ENCODE data around the gene CWF19L2. TPM values are rescaled to one million over a fixed set of nuclear protein-coding genes. Genes with fewer than 3 reads are reported as not detected.

CWF19L2 gene
- total RNA-seq, 2 experiments from 2014 or later = 11.9 to 13.6 TPM

DNA sequence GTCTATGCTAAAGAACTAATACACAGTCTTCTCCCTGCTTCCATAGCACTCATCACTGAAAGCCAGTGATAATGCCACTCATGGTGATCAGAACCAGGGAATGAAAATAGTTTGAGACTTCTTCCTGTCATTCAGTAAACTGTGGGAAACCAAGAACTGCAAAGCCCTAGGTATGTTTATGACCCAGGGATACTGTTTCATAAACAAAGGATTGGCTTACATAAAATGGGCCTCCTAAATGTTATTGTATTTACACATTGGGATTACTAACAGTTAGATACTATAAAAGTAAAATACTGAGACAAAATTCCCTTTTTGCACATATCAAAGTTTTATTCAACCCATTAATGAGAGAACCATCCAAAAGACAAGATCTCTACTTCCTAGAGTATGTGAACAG, 21.3 kb upstream of the CWF19L2 start:
- peaks cover 32% of the 10 kb centered on the region for H3K27me3 Mint-ChIP-seq
- no peak overlapping the region for H3K4me3 Mint-ChIP-seq
- H3K4me1 Mint-ChIP-seq (ENCODE audit: low read depth) = no peaks in the 10 kb centered on the region
- no peaks in the 10 kb centered on the region for H3K36me3 Mint-ChIP-seq (ENCODE audit: low read depth)
- CTCF ChIA-PET = no interaction called here
- H3K9me3 Mint-ChIP-seq = no peaks in the 10 kb centered on the region
- H3K27ac Mint-ChIP-seq = no peak overlapping the region
- TF ChIP-seq, protein P1, sequence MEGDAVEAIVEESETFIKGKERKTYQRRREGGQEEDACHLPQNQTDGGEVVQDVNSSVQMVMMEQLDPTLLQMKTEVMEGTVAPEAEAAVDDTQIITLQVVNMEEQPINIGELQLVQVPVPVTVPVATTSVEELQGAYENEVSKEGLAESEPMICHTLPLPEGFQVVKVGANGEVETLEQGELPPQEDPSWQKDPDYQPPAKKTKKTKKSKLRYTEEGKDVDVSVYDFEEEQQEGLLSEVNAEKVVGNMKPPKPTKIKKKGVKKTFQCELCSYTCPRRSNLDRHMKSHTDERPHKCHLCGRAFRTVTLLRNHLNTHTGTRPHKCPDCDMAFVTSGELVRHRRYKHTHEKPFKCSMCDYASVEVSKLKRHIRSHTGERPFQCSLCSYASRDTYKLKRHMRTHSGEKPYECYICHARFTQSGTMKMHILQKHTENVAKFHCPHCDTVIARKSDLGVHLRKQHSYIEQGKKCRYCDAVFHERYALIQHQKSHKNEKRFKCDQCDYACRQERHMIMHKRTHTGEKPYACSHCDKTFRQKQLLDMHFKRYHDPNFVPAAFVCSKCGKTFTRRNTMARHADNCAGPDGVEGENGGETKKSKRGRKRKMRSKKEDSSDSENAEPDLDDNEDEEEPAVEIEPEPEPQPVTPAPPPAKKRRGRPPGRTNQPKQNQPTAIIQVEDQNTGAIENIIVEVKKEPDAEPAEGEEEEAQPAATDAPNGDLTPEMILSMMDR (IDR thresholded peaks at IDR 0.05) = no peak
- intact Hi-C loops (cut with micrococcal nuclease) = no loop called here
- POLR2A ChIA-PET = no interaction called here
- DNase-seq = no peak
- ATAC-seq = no peak

DNA sequence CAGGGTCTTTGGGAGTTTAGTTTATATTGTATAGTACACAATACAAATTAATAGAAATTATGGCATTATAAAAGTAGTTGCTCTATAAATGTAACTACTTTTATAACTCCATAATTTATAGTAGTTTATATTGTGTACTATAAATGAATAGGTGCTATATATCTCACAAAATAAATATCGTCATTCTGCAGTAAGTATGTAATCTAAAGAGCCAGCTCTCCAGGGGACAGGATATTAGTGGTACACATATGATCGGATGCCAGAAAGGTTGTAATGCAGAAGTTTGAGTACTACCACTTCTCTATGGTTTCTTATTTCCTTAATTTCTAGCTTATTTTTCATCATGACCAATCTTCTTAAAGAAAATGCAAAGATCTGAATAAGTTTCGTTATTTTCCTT, 20.2 kb upstream of the CWF19L2 start:
- no peaks in the 10 kb centered on the region for H3K9me3 Mint-ChIP-seq
- intact Hi-C loops (cut with micrococcal nuclease) = no loop called here
- POLR2A ChIA-PET = interaction anchor here (0.6 kb wide), 1 partner anchor 16 kb away, joined by 3 read pairs; no protein-coding TSS in a partner anchor
- no peak for DNase-seq
- H3K36me3 Mint-ChIP-seq (ENCODE audit: low read depth) = no peaks in the 10 kb centered on the region
- no peaks in the 10 kb centered on the region for H3K4me1 Mint-ChIP-seq (ENCODE audit: low read depth)
- H3K4me3 Mint-ChIP-seq = no peak overlapping the region
- ATAC-seq = no peak
- CTCF ChIA-PET = no interaction called here
- TF ChIP-seq, protein P1 (IDR thresholded peaks at IDR 0.05) = no peak
- no peak overlapping the region for H3K27ac Mint-ChIP-seq
- peaks cover 34% of the 10 kb centered on the region for H3K27me3 Mint-ChIP-seq

DNA sequence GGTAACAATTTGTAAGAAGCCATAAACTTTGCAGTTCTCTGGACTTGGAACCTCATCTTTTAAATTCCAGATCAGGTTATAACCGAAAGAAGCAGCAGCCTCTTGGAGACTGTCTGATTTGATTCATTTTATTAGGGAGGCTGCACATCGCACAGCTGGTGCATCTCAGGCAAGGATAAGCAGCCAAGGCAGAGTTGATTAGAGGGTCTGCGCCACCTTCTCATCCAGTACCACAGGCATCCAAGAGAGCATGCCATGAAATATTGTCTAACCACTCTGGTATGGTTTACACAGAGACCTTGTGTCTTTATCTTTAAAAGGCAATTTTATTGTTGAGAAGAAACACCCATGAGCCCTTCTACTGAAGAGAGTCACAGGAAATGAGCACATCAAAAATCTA, 16.2 kb upstream of the CWF19L2 start:
- ChIA-PET POLR2A (no interaction called here), CTCF (no interaction called here)
- DNase-seq = no peak
- Mint-ChIP-seq H3K27me3 (peaks cover 45% of the 10 kb centered on the region), H3K4me1 (ENCODE audit: low read depth) (no peaks in the 10 kb centered on the region), H3K4me3 (no peak overlapping the region), H3K36me3 (ENCODE audit: low read depth) (no peaks in the 10 kb centered on the region), H3K27ac (no peak overlapping the region), H3K9me3 (no peaks in the 10 kb centered on the region)
- ATAC-seq = no peak
- TF ChIP-seq, protein P1 (IDR thresholded peaks at IDR 0.05) = no peak
- intact Hi-C loops (cut with micrococcal nuclease) = no loop called here

DNA sequence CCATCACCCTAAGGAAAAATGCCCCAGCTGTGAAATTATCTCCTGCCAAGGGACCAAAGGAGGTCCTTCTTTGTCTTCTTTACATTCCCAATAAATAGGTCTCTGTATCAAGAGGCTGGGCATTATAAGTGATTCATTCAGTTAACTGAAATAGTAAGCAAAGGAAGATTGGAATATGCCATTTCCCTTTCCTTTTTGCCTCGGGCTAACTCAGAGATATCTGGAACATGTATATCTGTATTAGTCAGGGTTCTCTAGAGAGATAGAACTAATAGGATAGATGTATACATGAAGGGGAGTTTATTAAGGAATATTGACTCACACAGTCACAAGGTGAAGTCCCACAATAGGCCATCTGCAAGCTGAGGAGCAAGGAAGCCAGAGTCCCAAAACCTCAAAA, 15.3 kb upstream of the CWF19L2 start:
- H3K36me3 Mint-ChIP-seq (ENCODE audit: low read depth) = no peaks in the 10 kb centered on the region
- CTCF ChIA-PET = no interaction called here
- intact Hi-C loops (cut with micrococcal nuclease) = no loop called here
- H3K9me3 Mint-ChIP-seq = no peaks in the 10 kb centered on the region
- no peak overlapping the region for H3K4me3 Mint-ChIP-seq
- peaks cover 44% of the 10 kb centered on the region for H3K27me3 Mint-ChIP-seq
- H3K27ac Mint-ChIP-seq = no peak overlapping the region
- TF ChIP-seq, protein P1 (IDR thresholded peaks at IDR 0.05) = no peak
- ATAC-seq (no peak), DNase-seq (no peak)
- POLR2A ChIA-PET = no interaction called here
- no peaks in the 10 kb centered on the region for H3K4me1 Mint-ChIP-seq (ENCODE audit: low read depth)

DNA sequence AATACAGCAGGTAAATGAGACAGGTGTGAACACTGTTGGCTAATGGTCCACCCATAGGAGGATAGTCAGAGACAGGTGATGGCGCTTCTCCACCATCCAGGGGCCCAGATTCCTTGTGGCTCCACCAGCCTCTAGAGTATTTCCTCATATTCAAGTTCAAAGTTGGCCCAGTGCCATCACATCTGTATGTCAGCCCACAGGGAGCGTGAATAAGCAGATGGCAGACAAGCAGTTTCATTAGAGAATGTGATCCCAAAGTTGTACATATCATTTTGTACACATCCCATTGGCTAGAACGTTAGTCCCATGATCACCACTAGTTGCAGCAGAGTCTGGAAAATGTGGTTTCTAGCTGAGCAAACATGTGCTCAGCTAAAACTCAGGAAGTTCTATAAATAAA, 11.0 kb upstream of the CWF19L2 start:
- peaks cover 30% of the 10 kb centered on the region for H3K27me3 Mint-ChIP-seq
- ATAC-seq (no peak), DNase-seq (no peak)
- CTCF ChIA-PET = no interaction called here
- H3K27ac Mint-ChIP-seq = no peak overlapping the region
- POLR2A ChIA-PET = interaction anchor here (0.6 kb wide), 1 partner anchor 57 kb away, joined by 3 read pairs; no protein-coding TSS in a partner anchor
- no peak overlapping the region for H3K4me3 Mint-ChIP-seq
- intact Hi-C loops (cut with micrococcal nuclease) = no loop called here
- H3K4me1 Mint-ChIP-seq (ENCODE audit: low read depth) = no peaks in the 10 kb centered on the region
- H3K36me3 Mint-ChIP-seq (ENCODE audit: low read depth) = no peaks in the 10 kb centered on the region
- TF ChIP-seq, protein P1 (IDR thresholded peaks at IDR 0.05) = no peak
- H3K9me3 Mint-ChIP-seq = peaks cover 3% of the 10 kb centered on the region
